ENCODE data around the gene CDC14B.

- TF ChIP-seq CTCF (IDR thresholded peaks at IDR 0.05; ENCODE audit: low read length) = no peak
- TF ChIP-seq EZH2 (optimal IDR thresholded peaks at IDR 0.05; ENCODE audit: low read depth, low read length) = no peak
These were observed 2.0 kb upstream of the CDC14B start for GRCh38 chr9:96621618-96622017.

Measured in MM.1S (cell line).